GM23338 (cell line): Measurements from ENCODE around the gene KDM1A.

Experiments used
- CREB1 ChIP-seq: fragments of 250-450 bp; sonication (Bioruptor Pico); IDR thresholded peaks from 2 replicates; pipeline ENCODE4 v1.5.0; 2020; ENCODE audit warnings: low read depth, mild to moderate bottlenecking, moderate library complexity
- CTCF ChIP-seq, 2 experiments: fragments of 200-600 bp in 1 of 2; sonication (generic) in 1 of 2; conservative IDR thresholded peaks; 2 replicates each; pipeline versions ENCODE4 v1.5.1 to v1.6.1; 2016 to 2017; ENCODE audit warnings: antibody characterized with exemption in 2 of 2, low read depth in 2 of 2, mild to moderate bottlenecking in 2 of 2, moderate library complexity in 1 of 2
- EZH2 ChIP-seq: fragments of 200-600 bp; sonication (generic); IDR thresholded peaks from one replicate; pipeline ENCODE4 v1.8.0; 2017; ENCODE audit warnings: antibody characterized with exemption, mild to moderate bottlenecking, low read depth; ENCODE audit not compliant: unreplicated experiment
- EZH2phosphoT487 ChIP-seq: fragments of 200-600 bp; sonication (generic); IDR thresholded peaks from one replicate; pipeline ENCODE4 v1.8.1; 2018; ENCODE audit warnings: antibody characterized with exemption; ENCODE audit not compliant: unreplicated experiment
- JUNB ChIP-seq: IDR thresholded peaks from one replicate; pipeline ENCODE4 v1.6.1; 2016; ENCODE audit warnings: antibody characterized with exemption; ENCODE audit not compliant: unreplicated experiment
- NANOG ChIP-seq: IDR thresholded peaks from 2 replicates; pipeline ENCODE4 v1.6.1; 2016; ENCODE audit warnings: antibody characterized with exemption, borderline replicate concordance
- POLR2AphosphoS5 ChIP-seq: IDR thresholded peaks from 2 replicates; pipeline ENCODE4 v1.6.1; 2016; ENCODE audit warnings: antibody characterized with exemption, low read depth
- REST ChIP-seq: IDR thresholded peaks from one replicate; pipeline ENCODE4 v1.6.1; 2018; ENCODE audit warnings: antibody characterized with exemption; ENCODE audit not compliant: unreplicated experiment
- ZNF462 ChIP-seq: fragments of 250-450 bp; sonication (Bioruptor Pico); IDR thresholded peaks from 2 replicates; pipeline ENCODE4 v1.5.0; 2020; ENCODE audit warnings: mild to moderate bottlenecking, moderate library complexity

- TF ChIP-seq REST = no peak
- TF ChIP-seq CTCF (conservative IDR thresholded peaks at IDR 0.05; ENCODE audit: low read depth in 2 of 2) = no peak
- TF ChIP-seq POLR2AphosphoS5 = no peak
- no peak for TF ChIP-seq EZH2
- TF ChIP-seq EZH2phosphoT487 = no peak
- no peak for TF ChIP-seq ZNF462 (CRISPR knock-in tag)
- TF ChIP-seq JUNB = no peak
- no peak for TF ChIP-seq NANOG
- TF ChIP-seq CREB1 (CRISPR knock-in tag) = no peak
These were observed 1.6 kb downstream of the KDM1A start for GRCh38 chr1:23020706-23021405.
